GM12874 (cell line): ENCODE measurements around the gene CCSER1.

Experiments used
- TF ChIP-seq, protein P1 (sequence below): IDR thresholded peaks from 2 replicates; pipeline ENCODE4 v1.5.1; 2011; ENCODE audit warnings: low read depth, mild to moderate bottlenecking, control low read depth, low read length, moderate library complexity; ENCODE audit not compliant: insufficient read depth

The CCSER1 gene

DNA sequence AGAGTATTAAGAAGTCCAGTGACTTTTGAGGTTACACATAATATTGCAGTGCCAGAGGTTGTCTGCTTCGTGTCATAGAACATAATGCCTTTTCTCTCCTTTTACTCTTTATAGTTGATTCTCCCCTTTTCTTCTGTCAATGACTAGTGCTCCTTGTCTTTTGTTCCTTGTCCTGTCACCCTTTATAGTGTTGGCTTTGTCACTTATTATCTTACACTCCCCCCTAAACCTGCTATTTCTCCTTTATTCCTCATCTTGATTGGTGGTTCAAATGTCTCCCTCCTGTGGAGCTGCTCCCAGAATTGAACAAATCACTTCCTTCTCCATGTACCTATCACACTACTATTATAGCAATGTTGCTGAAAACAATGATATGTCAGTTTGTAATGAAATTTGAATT lies 1320.0 kb downstream of the CCSER1 start:
- TF ChIP-seq, protein P1, sequence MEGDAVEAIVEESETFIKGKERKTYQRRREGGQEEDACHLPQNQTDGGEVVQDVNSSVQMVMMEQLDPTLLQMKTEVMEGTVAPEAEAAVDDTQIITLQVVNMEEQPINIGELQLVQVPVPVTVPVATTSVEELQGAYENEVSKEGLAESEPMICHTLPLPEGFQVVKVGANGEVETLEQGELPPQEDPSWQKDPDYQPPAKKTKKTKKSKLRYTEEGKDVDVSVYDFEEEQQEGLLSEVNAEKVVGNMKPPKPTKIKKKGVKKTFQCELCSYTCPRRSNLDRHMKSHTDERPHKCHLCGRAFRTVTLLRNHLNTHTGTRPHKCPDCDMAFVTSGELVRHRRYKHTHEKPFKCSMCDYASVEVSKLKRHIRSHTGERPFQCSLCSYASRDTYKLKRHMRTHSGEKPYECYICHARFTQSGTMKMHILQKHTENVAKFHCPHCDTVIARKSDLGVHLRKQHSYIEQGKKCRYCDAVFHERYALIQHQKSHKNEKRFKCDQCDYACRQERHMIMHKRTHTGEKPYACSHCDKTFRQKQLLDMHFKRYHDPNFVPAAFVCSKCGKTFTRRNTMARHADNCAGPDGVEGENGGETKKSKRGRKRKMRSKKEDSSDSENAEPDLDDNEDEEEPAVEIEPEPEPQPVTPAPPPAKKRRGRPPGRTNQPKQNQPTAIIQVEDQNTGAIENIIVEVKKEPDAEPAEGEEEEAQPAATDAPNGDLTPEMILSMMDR = no peak

DNA sequence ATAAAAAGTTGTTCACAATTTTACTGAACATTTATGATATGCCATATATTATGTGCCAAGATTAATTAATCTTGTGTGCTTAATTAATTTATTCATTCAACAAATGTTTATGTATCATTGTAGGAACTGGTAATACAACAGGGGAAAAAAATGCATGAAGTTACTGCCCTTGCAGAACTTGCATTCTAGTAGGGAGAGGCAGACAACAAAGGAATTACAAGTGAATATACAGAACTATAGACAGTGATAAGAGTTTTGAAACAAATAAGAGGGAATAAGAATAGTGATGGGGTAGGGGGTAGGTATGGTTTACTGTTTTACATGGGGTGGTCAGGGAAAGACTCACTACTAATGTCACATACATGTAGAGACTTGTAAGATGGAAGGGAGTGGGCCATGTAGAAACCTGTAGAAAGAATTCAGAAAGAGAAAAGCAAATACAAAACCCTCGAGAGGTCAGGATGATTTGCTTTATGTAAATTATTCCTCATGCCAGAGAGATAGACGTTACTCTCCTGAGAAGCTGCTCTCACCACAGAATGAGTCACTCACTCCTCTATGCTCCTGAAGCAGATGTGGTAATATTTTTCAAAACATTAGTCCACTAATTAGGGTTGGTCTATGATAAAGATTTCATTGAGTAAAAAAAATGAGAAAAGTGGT lies 1321.6 kb downstream of the CCSER1 start:
- TF ChIP-seq, protein P1 = no peak

DNA sequence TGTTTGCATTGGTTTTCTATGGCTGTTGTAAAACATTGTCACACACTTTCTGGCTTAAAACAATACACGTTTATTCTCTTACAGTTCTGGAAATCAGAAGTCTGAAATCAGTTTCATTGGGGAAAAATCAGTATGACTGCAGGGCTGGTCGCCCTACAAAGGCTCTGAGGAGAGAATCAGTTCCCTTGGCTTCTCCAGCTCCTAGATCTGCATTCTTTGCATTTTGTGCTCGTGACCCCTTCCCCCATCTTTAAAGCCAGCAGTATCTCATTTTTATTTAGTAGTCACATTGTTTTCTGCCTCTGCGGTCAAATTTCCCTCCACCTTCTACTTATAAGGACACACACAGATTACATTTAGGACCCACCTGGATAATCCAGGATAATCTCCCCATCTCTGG lies 1326.9 kb downstream of the CCSER1 start:
- TF ChIP-seq, protein P1 = no peak

DNA sequence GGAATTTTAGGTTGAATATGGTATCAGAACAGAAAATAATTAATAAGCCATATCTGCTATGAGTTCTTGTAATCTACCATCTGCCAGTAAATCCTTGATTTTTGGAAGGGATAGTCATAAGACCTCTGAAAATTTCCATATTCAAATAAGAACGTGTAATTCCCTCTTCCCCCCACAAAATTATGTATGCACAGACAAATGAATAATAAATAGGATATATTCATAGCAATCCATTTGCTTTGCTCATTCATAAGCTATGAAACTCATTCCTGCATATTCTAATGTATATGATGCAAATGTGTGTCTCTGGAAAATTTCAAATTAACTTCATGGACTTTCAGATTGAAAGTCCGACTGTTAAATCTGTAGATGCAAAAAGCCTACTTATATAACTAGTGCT lies 1343.5 kb downstream of the CCSER1 start:
- TF ChIP-seq, protein P1 = no peak

DNA sequence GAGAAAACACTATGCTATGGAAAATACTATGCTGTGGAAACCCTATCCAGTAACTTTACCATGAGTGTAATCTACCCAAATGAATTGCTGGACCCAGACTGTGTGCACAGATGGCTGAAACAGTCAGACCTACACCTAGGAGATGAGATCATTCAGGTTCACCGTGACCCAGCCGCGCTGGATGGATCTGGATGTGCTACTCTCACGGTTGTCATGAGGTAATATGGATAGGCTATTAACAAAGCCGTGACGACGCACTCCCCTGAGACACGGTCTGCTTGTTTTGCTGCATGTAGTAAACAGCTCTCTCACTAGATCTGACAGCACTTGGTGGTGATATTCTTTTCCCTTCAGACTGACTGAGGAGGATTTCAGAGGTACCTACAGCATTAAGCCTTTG lies 1344.1 kb downstream of the CCSER1 start:
- TF ChIP-seq, protein P1 = no peak

DNA sequence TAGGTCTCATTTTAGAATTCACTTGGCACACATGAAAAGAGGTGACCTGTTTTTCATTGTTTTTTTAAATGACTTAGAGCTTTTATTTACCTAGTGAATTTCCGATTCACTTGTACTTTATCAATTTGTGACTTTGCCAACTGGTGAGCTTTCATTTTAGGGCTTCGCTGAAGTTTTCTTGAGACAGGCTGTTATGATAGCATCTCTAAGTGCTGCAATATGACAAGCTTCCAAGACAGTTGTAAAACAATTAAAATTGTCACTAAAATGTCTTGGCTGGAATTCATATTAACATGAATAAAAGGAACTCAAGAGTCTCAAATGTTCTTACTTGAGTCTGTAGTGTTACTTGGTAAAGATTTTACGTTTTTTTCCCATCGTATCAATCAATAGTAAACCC lies 1344.9 kb downstream of the CCSER1 start:
- TF ChIP-seq, protein P1 = no peak

DNA sequence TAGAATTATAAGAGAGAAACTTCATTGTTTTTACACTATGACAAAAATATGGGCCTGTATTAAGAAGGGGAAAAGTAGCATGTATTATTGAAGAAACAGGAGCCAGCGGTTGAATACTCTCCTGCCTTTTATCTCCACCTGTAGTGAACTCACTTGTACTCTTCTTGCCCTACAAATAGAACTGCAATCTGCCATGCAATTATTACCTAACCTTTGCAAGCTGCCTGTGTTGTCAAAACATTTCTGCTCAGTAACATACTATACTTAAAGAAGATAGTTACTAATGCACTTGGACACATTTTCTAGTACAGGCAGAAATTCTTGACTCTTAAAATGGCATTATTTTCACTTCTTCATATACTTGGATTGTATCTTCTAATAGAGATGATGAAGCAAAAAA lies 1358.2 kb downstream of the CCSER1 start:
- TF ChIP-seq, protein P1 = no peak
